ENCODE results near the gene MTCH1.

DNA sequence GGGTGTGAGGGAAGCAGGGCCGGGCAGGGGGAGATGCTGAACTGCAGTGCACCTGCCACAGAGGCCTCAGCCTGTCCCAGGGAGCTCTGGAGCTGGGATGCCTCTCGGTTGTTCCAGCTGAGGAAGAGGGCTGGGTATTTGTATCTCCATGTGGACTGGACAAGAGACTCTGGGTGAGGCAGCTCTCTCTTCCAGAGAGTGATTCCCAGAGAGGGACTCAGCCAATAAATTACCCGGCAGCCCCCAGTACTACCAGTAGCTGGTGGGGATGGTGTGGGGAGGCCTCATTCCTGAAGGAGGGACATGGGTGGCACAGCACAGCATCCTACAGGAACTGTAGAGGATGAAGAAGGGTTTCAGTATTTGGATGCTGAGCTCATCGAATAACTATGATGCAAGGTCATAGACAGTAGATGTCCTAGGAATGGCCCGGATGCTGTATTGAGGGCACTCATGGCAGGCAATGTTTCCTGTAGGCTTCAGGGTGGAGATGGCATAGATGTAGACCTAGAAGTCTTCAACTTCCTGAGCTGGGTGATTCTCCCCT lies 20.9 kb upstream of the MTCH1 start:
- TF ChIP-seq POLR2A (IDR thresholded peaks at IDR 0.05; ENCODE audit: low read depth, low read length) (no peak), POLR2AphosphoS5 (IDR thresholded peaks at IDR 0.05; ENCODE audit: low read depth, low read length) (no peak), SPI1 (IDR thresholded peaks at IDR 0.05; ENCODE audit: low read depth, low read length) (no peak), POU2F2 (IDR thresholded peaks at IDR 0.05; ENCODE audit: low read depth, low read length) (no peak), TAF1 (IDR thresholded peaks at IDR 0.05; ENCODE audit: low read depth, low read length) (no peak)

Data from GM12891 (cell line).